OCI-LY7 (cell line): Measurements from ENCODE around the gene CNTN5. TPM values are rescaled to one million over a fixed set of nuclear protein-coding genes. Genes with fewer than 3 reads are reported as not detected.

Experiments
- BruUV-seq: library from RNA; stranded (reverse); fragments of 400-500 nt; replicated peaks from 2 replicates; lab custom pipeline; 2021; lab: Mats Ljungman, UMichigan
- CTCF ChIA-PET: fragments of 300-600 bp; sonication (Branson Sonifier 250); formaldehyde crosslinking; loops from one replicate; lab custom pipeline; 2022; ENCODE audit warnings: antibody characterized with exemption; ENCODE audit not compliant: unreplicated experiment; lab: Charles Lee
- POLR2A ChIA-PET: fragments of 300-600 bp; sonication (Branson Sonifier 250); formaldehyde crosslinking; loops from one replicate; lab custom pipeline; 2022; ENCODE audit warnings: antibody characterized with exemption; lab: Charles Lee
- DNase-seq: peaks from one replicate; pipeline ENCODE4 v3.0.0-alpha.2; 2015; ENCODE audit warnings: low spot score
- H2AFZ ChIP-seq: fragments of 200-600 bp; sonication (generic), shearing (Covaris generic); 2 replicates; pipeline ENCODE4 v1.6.1; 2014; ENCODE audit warnings: mild to moderate bottlenecking, antibody characterized with exemption, low read length, moderate library complexity
- H3K27ac ChIP-seq: fragments of 200-600 bp; sonication (generic); 2 replicates; pipeline ENCODE4 v1.5.1; 2014; ENCODE audit warnings: mixed run types, low read depth, mild to moderate bottlenecking, moderate library complexity, low read length, inconsistent platforms; ENCODE audit not compliant: poor library complexity, severe bottlenecking
- H3K36me3 ChIP-seq: fragments of 200-600 bp; sonication (generic); 2 replicates; pipeline ENCODE4 v1.6.1; 2014; ENCODE audit warnings: mild to moderate bottlenecking, antibody characterized with exemption, low read length, moderate library complexity, mixed read lengths; ENCODE audit not compliant: insufficient read depth
- H3K4me1 ChIP-seq: fragments of 200-600 bp; sonication (generic); 2 replicates; pipeline ENCODE4 v1.5.1; 2014; ENCODE audit warnings: mild to moderate bottlenecking, low read length; ENCODE audit not compliant: insufficient read depth, poor library complexity, severe bottlenecking
- H3K4me2 ChIP-seq: fragments of 200-600 bp; sonication (generic); 2 replicates; pipeline ENCODE4 v1.6.1; 2014; ENCODE audit warnings: mild to moderate bottlenecking, low read length
- H3K4me3 ChIP-seq: fragments of 200-600 bp; sonication (generic); 2 replicates; pipeline ENCODE4 v1.5.1; 2014; ENCODE audit warnings: mild to moderate bottlenecking, low read depth, low read length; ENCODE audit not compliant: poor library complexity, severe bottlenecking
- H3K79me2 ChIP-seq: fragments of 200-600 bp; sonication (generic); 2 replicates; pipeline ENCODE4 v1.6.1; 2016; ENCODE audit warnings: low read depth, mild to moderate bottlenecking, low read length, moderate library complexity, mixed read lengths; ENCODE audit not compliant: insufficient read depth
- H3K9me2 ChIP-seq: fragments of 200-600 bp; sonication (generic); 2 replicates; pipeline ENCODE4 v1.6.1; 2016; ENCODE audit warnings: mild to moderate bottlenecking, low read length, mixed read lengths; ENCODE audit not compliant: insufficient read depth
- H3K9me3 ChIP-seq: fragments of 200-600 bp; sonication (generic); 2 replicates; pipeline ENCODE4 v1.6.1; 2014; ENCODE audit warnings: mild to moderate bottlenecking, mixed run types, low read length, mixed read lengths
- H4K20me1 ChIP-seq: fragments of 200-600 bp; sonication (generic); 2 replicates; pipeline ENCODE4 v1.6.1; 2014; ENCODE audit warnings: mild to moderate bottlenecking, antibody characterized with exemption, low read length, moderate library complexity, mixed read lengths; ENCODE audit not compliant: insufficient read depth
- EZH2phosphoT487 ChIP-seq: fragments of 200-600 bp; sonication (generic); IDR thresholded peaks from 2 replicates; pipeline ENCODE4 v1.6.1; 2018; ENCODE audit warnings: low read depth, borderline replicate concordance, mild to moderate bottlenecking, mixed run types, antibody characterized with exemption, low read length, moderate library complexity, mixed read lengths
- intact Hi-C: fragments of 100-400 bp; cut with micrococcal nuclease; formaldehyde crosslinking; loops from one replicate; pipeline ENCODE4 v1.10.0; 2022; ENCODE audit not compliant: unreplicated experiment
- total RNA-seq, 2 experiments: library from RNA; depleted of rRNA in 1 of 2; stranded (reverse); fragments of >200 nt in 1 of 2; shearing (Covaris generic) in 1 of 2; gene quantifications; 2 replicates each; pipeline ENCODE4 v1.2.3, GENCODE V29; 2014 to 2022
- TF ChIP-seq, protein P1 (sequence below): fragments of 200-600 bp; sonication (generic); conservative IDR thresholded peaks from 2 replicates; pipeline ENCODE4 v1.5.1; 2014; ENCODE audit warnings: mild to moderate bottlenecking, antibody characterized with exemption, low read length, moderate library complexity, mixed read lengths

The CNTN5 gene
- total RNA-seq, 2 experiments from 2014 or later: not detected

- no peaks in the 10 kb centered on the region for H4K20me1 ChIP-seq
- H3K4me2 ChIP-seq: no peak overlapping the region
- no peak for TF ChIP-seq EZH2phosphoT487
- TF ChIP-seq, protein P1, sequence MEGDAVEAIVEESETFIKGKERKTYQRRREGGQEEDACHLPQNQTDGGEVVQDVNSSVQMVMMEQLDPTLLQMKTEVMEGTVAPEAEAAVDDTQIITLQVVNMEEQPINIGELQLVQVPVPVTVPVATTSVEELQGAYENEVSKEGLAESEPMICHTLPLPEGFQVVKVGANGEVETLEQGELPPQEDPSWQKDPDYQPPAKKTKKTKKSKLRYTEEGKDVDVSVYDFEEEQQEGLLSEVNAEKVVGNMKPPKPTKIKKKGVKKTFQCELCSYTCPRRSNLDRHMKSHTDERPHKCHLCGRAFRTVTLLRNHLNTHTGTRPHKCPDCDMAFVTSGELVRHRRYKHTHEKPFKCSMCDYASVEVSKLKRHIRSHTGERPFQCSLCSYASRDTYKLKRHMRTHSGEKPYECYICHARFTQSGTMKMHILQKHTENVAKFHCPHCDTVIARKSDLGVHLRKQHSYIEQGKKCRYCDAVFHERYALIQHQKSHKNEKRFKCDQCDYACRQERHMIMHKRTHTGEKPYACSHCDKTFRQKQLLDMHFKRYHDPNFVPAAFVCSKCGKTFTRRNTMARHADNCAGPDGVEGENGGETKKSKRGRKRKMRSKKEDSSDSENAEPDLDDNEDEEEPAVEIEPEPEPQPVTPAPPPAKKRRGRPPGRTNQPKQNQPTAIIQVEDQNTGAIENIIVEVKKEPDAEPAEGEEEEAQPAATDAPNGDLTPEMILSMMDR: no peak
- H3K36me3 ChIP-seq: no peaks in the 10 kb centered on the region
- ChIA-PET POLR2A (interaction anchor here (0.6 kb wide), 1 partner anchor 33 kb away, joined by 3 read pairs; no protein-coding TSS in a partner anchor), CTCF (no interaction called here)
- no TSS peak for BruUV-seq
- intact Hi-C loops: no loop called here
- H3K4me3 ChIP-seq: no peak overlapping the region
- H3K9me2 ChIP-seq: no peaks in the 10 kb centered on the region
- no peak overlapping the region for H3K27ac ChIP-seq
- H3K4me1 ChIP-seq: no peaks in the 10 kb centered on the region
- H3K9me3 ChIP-seq: no peaks in the 10 kb centered on the region
- no peak overlapping the region for H2AFZ ChIP-seq
- no peaks in the 10 kb centered on the region for H3K79me2 ChIP-seq
- DNase-seq: no peak
Observed at GRCh38 chr11:99171330-99171729, 150.6 kb downstream of the CNTN5 start.

- no peak for TF ChIP-seq EZH2phosphoT487
- TF ChIP-seq, protein P1: no peak
- no peaks in the 10 kb centered on the region for H3K9me2 ChIP-seq
- no peak overlapping the region for H2AFZ ChIP-seq
- no TSS peak for BruUV-seq
- intact Hi-C loops: no loop called here
- DNase-seq: no peak
- H3K27ac ChIP-seq: no peak overlapping the region
- ChIA-PET POLR2A (no interaction called here), CTCF (no interaction called here)
- no peaks in the 10 kb centered on the region for H4K20me1 ChIP-seq
- no peaks in the 10 kb centered on the region for H3K79me2 ChIP-seq
- H3K9me3 ChIP-seq: no peaks in the 10 kb centered on the region
- no peak overlapping the region for H3K4me2 ChIP-seq
- no peak overlapping the region for H3K4me3 ChIP-seq
- no peaks in the 10 kb centered on the region for H3K36me3 ChIP-seq
- no peaks in the 10 kb centered on the region for H3K4me1 ChIP-seq
Observed at GRCh38 chr11:99176430-99176829, 155.7 kb downstream of the CNTN5 start.

- no TSS peak for BruUV-seq
- DNase-seq: no peak
- POLR2A ChIA-PET: no interaction called here
- CTCF ChIA-PET: no interaction called here
- no peaks in the 10 kb centered on the region for H3K9me2 ChIP-seq
- no peak overlapping the region for H3K27ac ChIP-seq
- H2AFZ ChIP-seq: no peak overlapping the region
- H3K36me3 ChIP-seq: no peaks in the 10 kb centered on the region
- H3K9me3 ChIP-seq: no peaks in the 10 kb centered on the region
- TF ChIP-seq, protein P1: no peak
- no peak for TF ChIP-seq EZH2phosphoT487
- intact Hi-C loops: no loop called here
- H3K79me2 ChIP-seq: no peaks in the 10 kb centered on the region
- no peak overlapping the region for H3K4me3 ChIP-seq
- H4K20me1 ChIP-seq: no peaks in the 10 kb centered on the region
- H3K4me1 ChIP-seq: no peaks in the 10 kb centered on the region
- H3K4me2 ChIP-seq: no peak overlapping the region
Observed at GRCh38 chr11:99177446-99177845, 156.7 kb downstream of the CNTN5 start.
